PC-3 (cell line): Measurements from ENCODE around the gene STPG4.

Source experiments
- CTCF ChIP-seq: fragments of 300-600 bp; sonication (generic); conservative IDR thresholded peaks from 2 replicates; pipeline ENCODE4 v1.5.1; 2017; ENCODE audit warnings: antibody characterized with exemption, low read depth, mild to moderate bottlenecking, low read length
- EZH2phosphoT487 ChIP-seq: fragments of 300-600 bp; sonication (generic); IDR thresholded peaks from 2 replicates; pipeline ENCODE4 v1.6.1; 2018; ENCODE audit warnings: mild to moderate bottlenecking, antibody characterized with exemption, low read length, borderline replicate concordance

- no peak for TF ChIP-seq CTCF
- TF ChIP-seq EZH2phosphoT487 = no peak
Measured at GRCh38 chr2:47193607-47194006, 38.5 kb upstream of the STPG4 start.
